Endothelial cell of umbilical vein (primary cell): Measurements from ENCODE around the gene TOR1B. TPM values are rescaled to one million over a fixed set of nuclear protein-coding genes. Genes with fewer than 3 reads are reported as not detected.

Experiments
- BruUV-seq: library from RNA; stranded (reverse); fragments of 400-500 nt; replicated peaks from 2 replicates; lab custom pipeline; 2021; lab: Mats Ljungman, UMichigan
- CTCF ChIA-PET: fragments of 300-600, 350-600 bp; sonication (Branson Sonifier 250); formaldehyde crosslinking; loops from one replicate; lab custom pipeline; 2021; ENCODE audit warnings: antibody characterized with exemption, inconsistent platforms; lab: Charles Lee
- POLR2A ChIA-PET: fragments of 300-600, 350-600 bp; sonication (Branson Sonifier 250); formaldehyde crosslinking; loops from one replicate; lab custom pipeline; 2021; ENCODE audit warnings: antibody characterized with exemption, inconsistent platforms; lab: Charles Lee
- DNase-seq: peaks from one replicate; pipeline ENCODE4 v3.0.0-alpha.2; 2011; ENCODE audit warnings: low read depth, low spot score
- FAIRE-seq: peaks from 2 replicates; lab custom pipeline; 2011; peaks lifted over from hg19 to GRCh38; lab: Jason Lieb, UNC
- H2AFZ ChIP-seq: 2 replicates; pipeline ENCODE4 v1.6.0; 2012; ENCODE audit warnings: low read depth, low read length, control low read depth, inconsistent platforms
- H3K27ac ChIP-seq: 2 replicates; pipeline ENCODE4 v1.5.1; 2011; ENCODE audit warnings: low read depth, mild to moderate bottlenecking, control low read depth, low read length, moderate library complexity; ENCODE audit not compliant: insufficient read depth
- H3K27me3 ChIP-seq, 2 experiments: 2 replicates each; pipeline versions ENCODE4 v1.6.0 to v1.6.1; 2011; ENCODE audit warnings: low read length in 2 of 2, mixed read lengths in 1 of 2; ENCODE audit not compliant: control insufficient read depth in 2 of 2, insufficient read depth in 2 of 2
- H3K36me3 ChIP-seq, 2 experiments: 2 replicates in 1 of 2; 3 replicates in 1 of 2; pipeline ENCODE4 v1.5.1; 2011; ENCODE audit warnings: low read length in 2 of 2, mild to moderate bottlenecking in 1 of 2, moderate library complexity in 1 of 2; ENCODE audit not compliant: control insufficient read depth in 2 of 2, insufficient read depth in 2 of 2; ENCODE audit errors: extremely low read depth in 1 of 2
- H3K4me1 ChIP-seq: 3 replicates; pipeline ENCODE4 v1.5.1; 2011; ENCODE audit warnings: mild to moderate bottlenecking, low read length; ENCODE audit not compliant: control insufficient read depth, insufficient read depth; ENCODE audit errors: extremely low read depth
- H3K4me2 ChIP-seq: 2 replicates; pipeline ENCODE4 v1.6.1; 2011; ENCODE audit warnings: low read length, control low read depth, mixed read lengths; ENCODE audit not compliant: insufficient read depth
- H3K4me3 ChIP-seq, 3 experiments: fragments of 200-600 bp in 1 of 3; sonication (generic), shearing (Covaris generic) in 1 of 3; replicated peaks in 1 of 3; 2 replicates each; pipeline ENCODE4 v1.5.1; 2011 to 2016; ENCODE audit warnings: control low read depth in 3 of 3, low read length in 3 of 3, mild to moderate bottlenecking in 2 of 3, inconsistent platforms in 1 of 3, low read depth in 1 of 3, moderate library complexity in 1 of 3; ENCODE audit not compliant: insufficient read depth in 1 of 3
- H3K79me2 ChIP-seq: 2 replicates; pipeline ENCODE4 v1.6.0; 2012; ENCODE audit warnings: low read length, inconsistent platforms; ENCODE audit not compliant: control insufficient read depth, insufficient read depth
- H3K9ac ChIP-seq: replicated peaks from 2 replicates; pipeline ENCODE3; 2011; ENCODE audit warnings: low read length, control low read depth; ENCODE audit not compliant: insufficient read depth; ENCODE audit errors: extremely low read depth
- H3K9me1 ChIP-seq: replicated peaks from 3 replicates; pipeline ENCODE4 v1.6.0; 2011; ENCODE audit warnings: mild to moderate bottlenecking, low read length; ENCODE audit not compliant: control insufficient read depth, insufficient read depth; ENCODE audit errors: extremely low read depth
- H3K9me3 ChIP-seq: replicated peaks from 2 replicates; pipeline ENCODE4 v1.5.1; 2012; ENCODE audit warnings: low read length, inconsistent platforms; ENCODE audit not compliant: control insufficient read depth, insufficient read depth
- H4K20me1 ChIP-seq: replicated peaks from 2 replicates; pipeline ENCODE3; 2011; ENCODE audit warnings: mild to moderate bottlenecking, low read length; ENCODE audit not compliant: control insufficient read depth, insufficient read depth; ENCODE audit errors: extremely low read depth
- CTCF ChIP-seq, 2 donors: IDR thresholded peaks; 1 replicate in 1 of 2; 2 replicates in 1 of 2; pipeline ENCODE4 v1.5.1; 2011; ENCODE audit warnings: low read length in 2 of 2, mild to moderate bottlenecking in 2 of 2, moderate library complexity in 2 of 2, control low read depth in 1 of 2, inconsistent platforms in 1 of 2, low read depth in 1 of 2; ENCODE audit not compliant: insufficient read depth in 1 of 2; ENCODE audit errors: extremely low read depth in 1 of 2
- EZH2 ChIP-seq: IDR thresholded peaks from 2 replicates; pipeline ENCODE4 v1.6.1; 2012; ENCODE audit warnings: borderline replicate concordance, low read depth, mild to moderate bottlenecking, moderate library complexity, low read length, inconsistent platforms; ENCODE audit not compliant: severe bottlenecking
- FOS ChIP-seq: IDR thresholded peaks from 2 replicates; pipeline ENCODE4 v1.6.1; 2011; ENCODE audit warnings: mild to moderate bottlenecking, low read length, moderate library complexity, borderline replicate concordance; ENCODE audit not compliant: insufficient read depth
- GATA2 ChIP-seq: IDR thresholded peaks from 2 replicates; pipeline ENCODE4 v1.7.0; 2011; ENCODE audit warnings: low read depth, mild to moderate bottlenecking, moderate library complexity, mixed read lengths, low read length; ENCODE audit not compliant: insufficient read length, insufficient read depth
- JUN ChIP-seq: IDR thresholded peaks from 2 replicates; pipeline ENCODE4 v1.6.1; 2011; ENCODE audit warnings: borderline replicate concordance, low read depth; ENCODE audit not compliant: insufficient read length, insufficient read depth
- MAX ChIP-seq: IDR thresholded peaks from 2 replicates; pipeline ENCODE4 v1.6.1; 2011; ENCODE audit not compliant: insufficient read depth, insufficient read length
- MYC ChIP-seq: IDR thresholded peaks from one replicate; pipeline ENCODE4 v1.6.1; 2011; ENCODE audit warnings: mild to moderate bottlenecking, low read depth, low read length
- POLR2A ChIP-seq: IDR thresholded peaks from 2 replicates; pipeline ENCODE4 v1.6.1; 2012; ENCODE audit warnings: low read depth, mild to moderate bottlenecking, control low read depth, low read length
- POLR2AphosphoS5 ChIP-seq: IDR thresholded peaks from 2 replicates; pipeline ENCODE4 v1.6.1; 2012; ENCODE audit warnings: low read depth, mild to moderate bottlenecking, control low read depth, low read length, moderate library complexity; ENCODE audit not compliant: insufficient read depth
- dilution Hi-C: fragments of 300-500 bp; cut with MboI; formaldehyde crosslinking; loops from one replicate; pipeline ENCODE4 v1.15.0; 2019; ENCODE audit warnings: low sequenced_read_pairs; ENCODE audit not compliant: extremely low pct_ligation_motif_present
- intact Hi-C: fragments of 100-400 bp; cut with micrococcal nuclease; formaldehyde crosslinking; loops from one replicate; pipeline ENCODE4 v1.10.0; 2022
- polyA plus RNA-seq, 4 experiments: library from polyadenylated mRNA; depleted of rRNA in 3 of 4; stranded (reverse) in 3 of 4; unstranded in 1 of 4; fragments of >200 nt; gene quantifications; 2 replicates each; pipeline versions ENCODE4 v1.2.1 to v1.2.3, GENCODE V29; 2011 to 2012; ENCODE audit warnings: missing spikeins in 1 of 4
- total RNA-seq: library from RNA; stranded (reverse); gene quantifications from 2 replicates; pipeline ENCODE4 v1.2.3, GENCODE V29; 2021

Gene TOR1B
- total and polyA plus RNA-seq, 2 donors (not counting 3 experiments of a cell fraction or from before 2014, with no cell fraction given) = 27.0 to 29.5 TPM

GRCh38 chr9:129835860-129836223, 32.9 kb downstream of the TOR1B start:
- FAIRE-seq (no peak), DNase-seq (peak; percentile 22)
- peaks cover 6% of the 10 kb centered on the region for H3K79me2 ChIP-seq
- intact Hi-C loops = loop anchor here (1.0 to 5.0 kb wide), 4 partner anchors 12 to 261 kb away; partner anchors contain the start of genes FNBP1 and TOR1A
- H3K4me2 ChIP-seq = peak overlapping the region; percentile 81
- CTCF ChIA-PET = no interaction called here
- peak overlapping the region; percentile 6 for H3K27ac ChIP-seq
- H3K9me1 ChIP-seq = no peaks in the 10 kb centered on the region
- no peaks in the 10 kb centered on the region for H3K9me3 ChIP-seq
- H3K9ac ChIP-seq = peak overlapping the region; percentile 54
- H3K4me1 ChIP-seq = peaks cover 15% of the 10 kb centered on the region
- POLR2A ChIA-PET = no interaction called here
- H3K4me3 ChIP-seq = peak overlapping the region; percentile 60 to 82 (median 65)
- no TSS peak for BruUV-seq
- dilution Hi-C loops = no loop called here
- TF ChIP-seq JUN (no peak), MAX (no peak), MYC (no peak), POLR2A (no peak), POLR2AphosphoS5 (no peak), CTCF (IDR thresholded peaks at IDR 0.05; ENCODE audit: extremely low read depth in 1 of 2, insufficient read depth in 1 of 2, low read depth in 1 of 2, low read length in 2 of 2) (no peak), FOS (no peak), EZH2 (no peak), GATA2 (no peak)
- peak overlapping the region; percentile 59 for H2AFZ ChIP-seq
- peaks cover 2% of the 10 kb centered on the region in 2 experiments for H3K36me3 ChIP-seq
- no peaks in the 10 kb centered on the region for H3K27me3 ChIP-seq
- H4K20me1 ChIP-seq = no peaks in the 10 kb centered on the region
